ENCODE data around the gene SPEG. TPM values are rescaled to one million over a fixed set of nuclear protein-coding genes. Genes with fewer than 3 reads are reported as not detected.

The SPEG gene
- total RNA-seq, 1 donor from 2014 or later: 6.1 TPM

DNA sequence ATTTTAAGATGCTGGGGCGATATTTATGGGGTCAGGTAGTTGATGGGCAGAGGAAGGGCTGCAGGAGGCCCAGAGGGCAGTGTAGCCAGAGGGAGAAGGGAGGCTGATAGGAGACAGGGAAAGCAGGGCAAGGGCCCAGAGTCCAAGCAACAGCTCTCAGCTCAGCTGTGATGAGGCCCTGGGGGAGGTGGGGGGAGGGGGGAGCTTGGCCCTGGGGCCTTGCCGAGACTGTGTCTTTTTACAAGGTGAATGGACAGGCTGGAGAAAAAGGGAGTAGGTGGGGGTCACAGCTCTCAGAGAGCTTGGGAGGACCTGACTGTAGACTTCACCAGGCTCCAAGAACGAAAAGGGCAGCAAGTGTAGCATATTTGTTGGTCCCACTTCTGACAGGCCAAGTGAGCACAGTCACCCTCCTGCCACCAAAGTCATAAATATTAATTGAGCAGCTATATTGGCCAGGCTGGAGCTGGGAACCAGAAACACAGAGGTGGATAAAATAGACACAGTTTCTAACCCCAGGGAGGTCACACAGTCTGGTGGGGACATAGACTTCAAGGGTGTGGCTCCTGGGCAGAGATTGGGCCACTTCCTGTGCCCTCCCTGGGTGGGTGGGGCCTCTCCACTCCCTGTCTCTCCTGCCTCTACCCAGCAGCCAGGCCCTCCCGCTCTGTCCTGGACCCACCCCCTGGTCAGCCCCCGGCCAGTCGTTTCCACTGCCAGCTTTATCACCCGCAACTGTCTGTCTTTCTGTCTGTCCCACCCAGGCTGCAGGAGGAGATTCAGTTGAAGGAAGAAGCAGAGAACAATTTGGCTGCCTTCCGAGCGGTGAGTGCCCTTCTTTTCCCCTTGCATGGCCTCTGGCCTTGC lies 15.1 kb upstream of the SPEG start:
- no peak overlapping the region for H3K4me3 Mint-ChIP-seq (ENCODE audit: unreplicated experiment)

DNA sequence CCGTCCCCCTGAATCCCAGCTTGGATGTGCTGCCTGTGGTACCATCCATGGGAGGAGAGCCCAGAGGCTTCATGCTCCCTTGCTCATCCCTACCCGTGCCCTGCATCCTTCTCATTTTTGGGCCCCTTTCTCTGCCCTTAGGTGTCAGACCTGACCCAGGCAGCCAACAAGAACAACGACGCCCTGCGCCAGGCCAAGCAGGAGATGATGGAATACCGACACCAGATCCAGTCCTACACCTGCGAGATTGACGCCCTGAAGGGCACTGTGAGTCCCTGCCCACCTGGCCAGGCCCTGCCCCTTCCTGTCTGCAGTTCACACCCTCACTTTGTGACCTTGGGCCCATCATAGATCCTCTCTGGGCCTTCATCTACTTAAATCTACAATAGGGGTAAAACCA lies 14.0 kb upstream of the SPEG start:
- Mint-ChIP-seq H3K4me1 (ENCODE audit: unreplicated experiment) (no peaks in the 10 kb centered on the region), H3K27ac (ENCODE audit: unreplicated experiment) (no peak overlapping the region), H3K36me3 (ENCODE audit: low read depth, unreplicated experiment) (no peaks in the 10 kb centered on the region), H3K4me3 (ENCODE audit: unreplicated experiment) (no peak overlapping the region), H3K27me3 (ENCODE audit: unreplicated experiment) (peaks cover 7% of the 10 kb centered on the region), H3K9me3 (ENCODE audit: unreplicated experiment) (no peaks in the 10 kb centered on the region)
- TF ChIP-seq, protein P1, sequence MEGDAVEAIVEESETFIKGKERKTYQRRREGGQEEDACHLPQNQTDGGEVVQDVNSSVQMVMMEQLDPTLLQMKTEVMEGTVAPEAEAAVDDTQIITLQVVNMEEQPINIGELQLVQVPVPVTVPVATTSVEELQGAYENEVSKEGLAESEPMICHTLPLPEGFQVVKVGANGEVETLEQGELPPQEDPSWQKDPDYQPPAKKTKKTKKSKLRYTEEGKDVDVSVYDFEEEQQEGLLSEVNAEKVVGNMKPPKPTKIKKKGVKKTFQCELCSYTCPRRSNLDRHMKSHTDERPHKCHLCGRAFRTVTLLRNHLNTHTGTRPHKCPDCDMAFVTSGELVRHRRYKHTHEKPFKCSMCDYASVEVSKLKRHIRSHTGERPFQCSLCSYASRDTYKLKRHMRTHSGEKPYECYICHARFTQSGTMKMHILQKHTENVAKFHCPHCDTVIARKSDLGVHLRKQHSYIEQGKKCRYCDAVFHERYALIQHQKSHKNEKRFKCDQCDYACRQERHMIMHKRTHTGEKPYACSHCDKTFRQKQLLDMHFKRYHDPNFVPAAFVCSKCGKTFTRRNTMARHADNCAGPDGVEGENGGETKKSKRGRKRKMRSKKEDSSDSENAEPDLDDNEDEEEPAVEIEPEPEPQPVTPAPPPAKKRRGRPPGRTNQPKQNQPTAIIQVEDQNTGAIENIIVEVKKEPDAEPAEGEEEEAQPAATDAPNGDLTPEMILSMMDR (IDR thresholded peaks at IDR 0.05; ENCODE audit: unreplicated experiment): no peak
- no peak for DNase-seq (ENCODE audit: low spot score)

More for the DNA sequence above, 15.1 kb upstream of the SPEG start:
- H3K9me3 Mint-ChIP-seq (ENCODE audit: unreplicated experiment): no peaks in the 10 kb centered on the region
- H3K27me3 Mint-ChIP-seq (ENCODE audit: unreplicated experiment): peaks cover 6% of the 10 kb centered on the region
- H3K4me1 Mint-ChIP-seq (ENCODE audit: unreplicated experiment): no peaks in the 10 kb centered on the region
- H3K36me3 Mint-ChIP-seq (ENCODE audit: low read depth, unreplicated experiment): no peaks in the 10 kb centered on the region
- no peak overlapping the region for H3K27ac Mint-ChIP-seq (ENCODE audit: unreplicated experiment)
- no peak for DNase-seq (ENCODE audit: low spot score)
- TF ChIP-seq, protein P1 (IDR thresholded peaks at IDR 0.05; ENCODE audit: unreplicated experiment): no peak

DNA sequence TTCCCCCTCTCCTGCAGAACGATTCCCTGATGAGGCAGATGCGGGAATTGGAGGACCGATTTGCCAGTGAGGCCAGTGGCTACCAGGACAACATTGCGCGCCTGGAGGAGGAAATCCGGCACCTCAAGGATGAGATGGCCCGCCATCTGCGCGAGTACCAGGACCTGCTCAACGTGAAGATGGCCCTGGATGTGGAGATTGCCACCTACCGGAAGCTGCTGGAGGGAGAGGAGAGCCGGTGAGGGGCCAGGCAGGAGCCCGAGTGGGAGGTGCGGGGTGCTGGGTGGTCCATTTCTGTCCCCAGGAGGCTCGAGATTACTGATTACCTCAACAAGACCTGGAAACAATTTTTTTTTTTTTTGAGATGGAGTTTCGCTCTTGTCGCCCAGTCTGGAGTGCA lies 13.3 kb upstream of the SPEG start:
- Mint-ChIP-seq H3K4me3 (ENCODE audit: unreplicated experiment) (no peak overlapping the region), H3K27me3 (ENCODE audit: unreplicated experiment) (peaks cover 7% of the 10 kb centered on the region), H3K4me1 (ENCODE audit: unreplicated experiment) (no peaks in the 10 kb centered on the region), H3K27ac (ENCODE audit: unreplicated experiment) (no peak overlapping the region), H3K36me3 (ENCODE audit: low read depth, unreplicated experiment) (no peaks in the 10 kb centered on the region), H3K9me3 (ENCODE audit: unreplicated experiment) (no peaks in the 10 kb centered on the region)
- no peak for DNase-seq (ENCODE audit: low spot score)
- TF ChIP-seq, protein P1 (IDR thresholded peaks at IDR 0.05; ENCODE audit: unreplicated experiment): no peak

DNA sequence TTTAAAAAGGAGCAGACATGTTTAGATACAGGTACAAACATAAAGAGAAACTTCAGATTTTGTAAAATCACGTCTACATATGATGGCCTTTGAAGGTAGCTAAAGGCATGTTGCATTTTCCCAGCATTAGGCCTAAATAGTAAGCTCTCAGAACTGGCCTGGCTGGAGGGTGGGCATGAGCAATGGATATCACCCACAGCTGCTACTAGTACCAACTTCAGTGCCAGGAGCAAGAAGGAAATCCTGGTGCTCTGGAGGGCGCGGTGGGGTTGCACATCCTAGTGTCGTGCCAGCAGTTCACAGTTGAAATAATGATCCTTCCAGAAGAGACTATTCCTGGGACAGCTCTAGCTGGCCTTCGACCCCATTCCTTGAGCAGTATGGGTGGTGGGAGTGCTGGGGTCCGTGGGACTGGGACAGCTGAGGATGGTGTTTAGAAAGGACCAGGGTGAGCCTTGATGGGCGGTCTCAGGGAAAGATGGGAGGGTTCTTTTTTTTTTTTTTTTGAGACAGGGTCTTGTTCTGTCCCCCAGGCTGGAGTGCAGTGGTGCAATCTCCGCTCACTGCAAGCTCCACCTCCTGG lies 11.6 kb upstream of the SPEG start:
- Mint-ChIP-seq H3K4me3 (ENCODE audit: unreplicated experiment) (no peak overlapping the region), H3K4me1 (ENCODE audit: unreplicated experiment) (no peaks in the 10 kb centered on the region), H3K36me3 (ENCODE audit: low read depth, unreplicated experiment) (no peaks in the 10 kb centered on the region), H3K9me3 (ENCODE audit: unreplicated experiment) (no peaks in the 10 kb centered on the region), H3K27ac (ENCODE audit: unreplicated experiment) (no peak overlapping the region), H3K27me3 (ENCODE audit: unreplicated experiment) (peaks cover 9% of the 10 kb centered on the region)
- TF ChIP-seq, protein P1 (IDR thresholded peaks at IDR 0.05; ENCODE audit: unreplicated experiment): no peak
- DNase-seq (ENCODE audit: low spot score): no peak

Measured in endothelial cell (in vitro differentiated cells).